ENCODE results near the gene DLGAP4. TPM values are rescaled to one million over a fixed set of nuclear protein-coding genes. Genes with fewer than 3 reads are reported as not detected.

Gene DLGAP4
- total and polyA plus RNA-seq, 2 of the 13 experiments (the other 11 are each of a cell fraction or from before 2014, with no cell fraction given) = 15.2 to 26.7 TPM

GRCh38 chr20:36399147-36399968 lies 93.2 kb downstream of the DLGAP4 start (continued):
- TF ChIP-seq HNF1B (CRISPR knock-in tag; IDR thresholded peaks at IDR 0.05) = peak; percentile 60; the same call in 1 of the 2 replicates
- TF ChIP-seq JARID2 (CRISPR knock-in tag; IDR thresholded peaks at IDR 0.05; ENCODE audit: insufficient replicate concordance) = no peak
- TF ChIP-seq HINFP (CRISPR knock-in tag; IDR thresholded peaks at IDR 0.05; ENCODE audit: low read depth) = no peak
- no peak for TF ChIP-seq MLXIP (CRISPR knock-in tag; IDR thresholded peaks at IDR 0.05; ENCODE audit: borderline replicate concordance)
- TF ChIP-seq RAD51 (IDR thresholded peaks at IDR 0.05; ENCODE audit: borderline replicate concordance) = no peak
- no peak for TF ChIP-seq BORCS8-MEF2B (CRISPR knock-in tag; IDR thresholded peaks at IDR 0.05)
- no peak for TF ChIP-seq ARNT (IDR thresholded peaks at IDR 0.05)
- peak; percentile 60; the same call in 1 of the 2 replicates for TF ChIP-seq ZBTB7B (CRISPR knock-in tag; IDR thresholded peaks at IDR 0.05)
- TF ChIP-seq REPIN1 (CRISPR knock-in tag; IDR thresholded peaks at IDR 0.05; ENCODE audit: borderline replicate concordance, low read depth) = no peak; the same call in 1 of the 2 replicates
- TF ChIP-seq REXO4 (CRISPR knock-in tag; IDR thresholded peaks at IDR 0.05; ENCODE audit: borderline replicate concordance) = no peak
- no peak for TF ChIP-seq HNF1A (IDR thresholded peaks at IDR 0.05; ENCODE audit: low read depth)
- no peak for TF ChIP-seq HNF1A (CRISPR knock-in tag; IDR thresholded peaks at IDR 0.05; ENCODE audit: borderline replicate concordance)
- TF ChIP-seq ZNF710 (CRISPR knock-in tag; IDR thresholded peaks at IDR 0.05; ENCODE audit: borderline replicate concordance) = no peak

Data from HepG2 (cell line).